ENCODE measurements around the gene WDFY4. TPM values are rescaled to one million over a fixed set of nuclear protein-coding genes. Genes with fewer than 3 reads are reported as not detected.

The WDFY4 gene
- total and polyA plus RNA-seq, 2 of the 4 experiments (the other 2 are of a cell fraction): not detected

DNA sequence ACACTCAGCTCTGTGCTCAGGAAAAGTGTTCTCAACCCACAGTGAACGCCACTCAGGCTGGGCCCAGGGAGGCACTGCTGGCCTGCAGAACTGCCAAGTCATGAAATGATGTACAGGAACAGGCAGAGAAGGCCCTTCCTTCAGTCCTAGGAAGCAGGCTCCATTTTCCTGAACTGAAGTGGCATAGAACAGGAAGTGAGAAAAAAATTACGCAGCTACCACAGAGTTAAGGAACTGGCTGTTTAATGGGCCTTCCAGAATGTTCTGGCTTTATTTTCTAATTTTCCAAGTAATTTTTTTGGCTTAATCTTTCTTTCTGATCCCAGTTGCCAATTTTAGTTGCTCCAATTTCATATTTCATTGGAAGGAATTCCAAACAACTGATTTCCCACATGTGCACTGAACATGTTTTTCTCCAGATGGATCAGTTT, 215.7 kb downstream of the WDFY4 start:
- no peaks in the 10 kb centered on the region for H3K4me1 ChIP-seq (ENCODE audit: control insufficient read depth, insufficient read depth, low read length)
- H2AFZ ChIP-seq (replicated peaks; ENCODE audit: low read length, poor library complexity): no peak overlapping the region
- in situ Hi-C loops (cut with MboI; ENCODE audit: low sequenced_read_pairs) (no loop called here), dilution Hi-C loops (cut with HindIII; ENCODE audit: low sequenced_read_pairs, unreplicated experiment) (no loop called here), intact Hi-C loops (cut with micrococcal nuclease) (no loop called here)
- H3K4me3 ChIP-seq (ENCODE audit: insufficient read depth, low read depth, low read length): no peak overlapping the region
- no peak overlapping the region for H3K4me2 ChIP-seq (ENCODE audit: low read depth, low read length)
- H2AK5ac ChIP-seq (ENCODE audit: low read depth, low read length): no peak overlapping the region
- no peaks in the 10 kb centered on the region for H3K9me1 ChIP-seq (ENCODE audit: insufficient read depth, low read length)
- H2BK5ac ChIP-seq (ENCODE audit: low read depth, low read length, poor library complexity, severe bottlenecking): no peak overlapping the region
- no peak overlapping the region for H3K56ac ChIP-seq (ENCODE audit: extremely low read depth, insufficient read depth, low read length)
- no peak overlapping the region for H2BK20ac ChIP-seq (ENCODE audit: low read depth, low read length)
- no peak overlapping the region for H2BK120ac ChIP-seq (ENCODE audit: low read depth, low read length)
- H3K27ac ChIP-seq (ENCODE audit: insufficient read depth, low read length): no peak overlapping the region
- ChIA-PET CTCF (no interaction called here), POLR2A (ENCODE audit: unreplicated experiment) (no interaction called here)
- no peak overlapping the region for H3K9ac ChIP-seq (ENCODE audit: low read depth, low read length)
- H3K4ac ChIP-seq (ENCODE audit: low read depth, low read length): no peak overlapping the region
- H4K91ac ChIP-seq (ENCODE audit: insufficient read depth, low read depth, low read length): no peak overlapping the region
- DNase-seq (no peak), ATAC-seq (ENCODE audit: low read depth) (no peak)
- BruUV-seq (replicated peaks): no TSS peak
- no peaks in the 10 kb centered on the region for H3K79me1 ChIP-seq (ENCODE audit: low read depth in 1 of 2, low read length in 2 of 2)
- H2AK9ac ChIP-seq (replicated peaks; ENCODE audit: low read depth, low read length, poor library complexity): no peak overlapping the region
- H3K18ac ChIP-seq (ENCODE audit: low read depth, low read length): no peak overlapping the region
- no peaks in the 10 kb centered on the region for H3K9me3 ChIP-seq (ENCODE audit: control insufficient read depth, insufficient read depth, low read length)
- peaks cover 3% of the 10 kb centered on the region; the same call in 1 of the 2 replicates for H3K27me3 ChIP-seq (ENCODE audit: control insufficient read depth, insufficient read depth, low read length)
- H3K14ac ChIP-seq (replicated peaks; ENCODE audit: low read depth, low read length): no peak overlapping the region
- H3K36me3 ChIP-seq (ENCODE audit: control insufficient read depth, insufficient read depth, low read length): no peaks in the 10 kb centered on the region
- H3K23ac ChIP-seq (ENCODE audit: low read depth, low read length): no peak overlapping the region
- H2BK15ac ChIP-seq (ENCODE audit: low read depth, low read length): no peak overlapping the region
- WGBS, 2 experiments (ENCODE audit: extremely low coverage in 2 of 2, insufficient read length in 1 of 2): no CpG with 5 or more reads among the region's 2 CpGs
- no peaks in the 10 kb centered on the region for H4K20me1 ChIP-seq (ENCODE audit: insufficient read depth, low read length)
- H4K8ac ChIP-seq (ENCODE audit: low read depth in 2 of 2, low read length in 2 of 2): no peak overlapping the region
- no peak overlapping the region for H4K5ac ChIP-seq (ENCODE audit: low read depth, low read length)
- TF ChIP-seq MXI1 (IDR thresholded peaks at IDR 0.05; ENCODE audit: borderline replicate concordance, low read depth, low read length) (no peak), MAFK (IDR thresholded peaks at IDR 0.05; ENCODE audit: low read depth, low read length) (no peak), RFX5 (IDR thresholded peaks at IDR 0.05; ENCODE audit: low read depth, low read length) (no peak), RAD21 (IDR thresholded peaks at IDR 0.05; ENCODE audit: low read length) (no peak), BHLHE40 (IDR thresholded peaks at IDR 0.05; ENCODE audit: low read depth, low read length) (no peak), NFE2L2 (IDR thresholded peaks at IDR 0.05; ENCODE audit: low read depth, low read length) (no peak), MAZ (IDR thresholded peaks at IDR 0.05; ENCODE audit: borderline replicate concordance, low read depth, low read length) (no peak), RCOR1 (IDR thresholded peaks at IDR 0.05; ENCODE audit: insufficient replicate concordance, low read length) (no peak), POLR2A (IDR thresholded peaks at IDR 0.05; ENCODE audit: low read depth, low read length) (no peak), FOS (IDR thresholded peaks at IDR 0.05; ENCODE audit: low read depth, low read length) (no peak), SMC3 (IDR thresholded peaks at IDR 0.05; ENCODE audit: low read depth, low read length) (no peak), CEBPB (IDR thresholded peaks at IDR 0.05; ENCODE audit: low read depth, low read length) (no peak), CHD1 (IDR thresholded peaks at IDR 0.05; ENCODE audit: low read depth, low read length) (no peak)
- TF ChIP-seq, protein P1, sequence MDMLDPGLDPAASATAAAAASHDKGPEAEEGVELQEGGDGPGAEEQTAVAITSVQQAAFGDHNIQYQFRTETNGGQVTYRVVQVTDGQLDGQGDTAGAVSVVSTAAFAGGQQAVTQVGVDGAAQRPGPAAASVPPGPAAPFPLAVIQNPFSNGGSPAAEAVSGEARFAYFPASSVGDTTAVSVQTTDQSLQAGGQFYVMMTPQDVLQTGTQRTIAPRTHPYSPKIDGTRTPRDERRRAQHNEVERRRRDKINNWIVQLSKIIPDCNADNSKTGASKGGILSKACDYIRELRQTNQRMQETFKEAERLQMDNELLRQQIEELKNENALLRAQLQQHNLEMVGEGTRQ (IDR thresholded peaks at IDR 0.05; ENCODE audit: low read depth, low read length): no peak
- TF ChIP-seq, protein P2, sequence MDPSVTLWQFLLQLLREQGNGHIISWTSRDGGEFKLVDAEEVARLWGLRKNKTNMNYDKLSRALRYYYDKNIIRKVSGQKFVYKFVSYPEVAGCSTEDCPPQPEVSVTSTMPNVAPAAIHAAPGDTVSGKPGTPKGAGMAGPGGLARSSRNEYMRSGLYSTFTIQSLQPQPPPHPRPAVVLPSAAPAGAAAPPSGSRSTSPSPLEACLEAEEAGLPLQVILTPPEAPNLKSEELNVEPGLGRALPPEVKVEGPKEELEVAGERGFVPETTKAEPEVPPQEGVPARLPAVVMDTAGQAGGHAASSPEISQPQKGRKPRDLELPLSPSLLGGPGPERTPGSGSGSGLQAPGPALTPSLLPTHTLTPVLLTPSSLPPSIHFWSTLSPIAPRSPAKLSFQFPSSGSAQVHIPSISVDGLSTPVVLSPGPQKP (IDR thresholded peaks at IDR 0.05; ENCODE audit: borderline replicate concordance, low read depth, low read length): no peak
- TF ChIP-seq, protein P3, sequence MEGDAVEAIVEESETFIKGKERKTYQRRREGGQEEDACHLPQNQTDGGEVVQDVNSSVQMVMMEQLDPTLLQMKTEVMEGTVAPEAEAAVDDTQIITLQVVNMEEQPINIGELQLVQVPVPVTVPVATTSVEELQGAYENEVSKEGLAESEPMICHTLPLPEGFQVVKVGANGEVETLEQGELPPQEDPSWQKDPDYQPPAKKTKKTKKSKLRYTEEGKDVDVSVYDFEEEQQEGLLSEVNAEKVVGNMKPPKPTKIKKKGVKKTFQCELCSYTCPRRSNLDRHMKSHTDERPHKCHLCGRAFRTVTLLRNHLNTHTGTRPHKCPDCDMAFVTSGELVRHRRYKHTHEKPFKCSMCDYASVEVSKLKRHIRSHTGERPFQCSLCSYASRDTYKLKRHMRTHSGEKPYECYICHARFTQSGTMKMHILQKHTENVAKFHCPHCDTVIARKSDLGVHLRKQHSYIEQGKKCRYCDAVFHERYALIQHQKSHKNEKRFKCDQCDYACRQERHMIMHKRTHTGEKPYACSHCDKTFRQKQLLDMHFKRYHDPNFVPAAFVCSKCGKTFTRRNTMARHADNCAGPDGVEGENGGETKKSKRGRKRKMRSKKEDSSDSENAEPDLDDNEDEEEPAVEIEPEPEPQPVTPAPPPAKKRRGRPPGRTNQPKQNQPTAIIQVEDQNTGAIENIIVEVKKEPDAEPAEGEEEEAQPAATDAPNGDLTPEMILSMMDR (conservative IDR thresholded peaks at IDR 0.05; ENCODE audit: low read depth, low read length): no peak

Data from IMR-90 (cell line).